ENCODE measurements around the gene ENPP3. TPM values are rescaled to one million over a fixed set of nuclear protein-coding genes. Genes with fewer than 3 reads are reported as not detected.
A peak's percentile ranks its signal among the peaks of the same experiment; 100 is the strongest.

ENPP3 gene
- total RNA-seq, 2 donors from 2014 or later, result not detected

DNA sequence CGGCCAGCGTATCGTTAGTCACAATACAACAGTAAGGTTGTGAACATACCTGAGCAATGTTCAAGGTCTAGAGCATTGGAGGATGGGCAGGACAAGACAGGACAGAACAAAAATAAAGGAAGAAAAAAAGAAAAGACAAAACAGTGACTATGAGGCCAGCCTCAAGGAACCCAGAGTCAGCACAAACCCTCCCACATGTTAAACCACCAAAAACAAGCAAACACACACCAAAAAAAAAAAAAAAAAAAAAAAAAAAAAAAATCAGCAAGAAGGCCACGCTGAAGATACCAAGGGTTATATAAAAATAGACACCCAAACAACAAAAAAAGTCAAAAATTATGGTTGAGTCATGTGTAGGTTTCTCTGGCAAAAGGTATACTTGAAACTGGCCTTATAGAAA, 21.8 kb upstream of the ENPP3 start:
- Mint-ChIP-seq H3K36me3 (ENCODE audit: low read depth) (peaks cover 31% of the 10 kb centered on the region), H3K27me3 (ENCODE audit: insufficient read depth) (no peaks in the 10 kb centered on the region), H3K9me3 (no peaks in the 10 kb centered on the region), H3K4me3 (no peak overlapping the region), H3K27ac (peak overlapping the region; percentile 24), H3K4me1 (no peaks in the 10 kb centered on the region)
- WGBS, 2 experiments (ENCODE audit: insufficient coverage in 1 of 2, insufficient read length in 1 of 2), result 98 to 100% methylated on average over 1 to 3 of the region's 4 CpGs
- no peak overlapping the region for H3K27ac ChIP-seq (ENCODE audit: low read depth, low read length)
- no peaks in the 10 kb centered on the region for H3K9me3 ChIP-seq (ENCODE audit: control insufficient read depth, low read length)
- H3K4me1 ChIP-seq (ENCODE audit: control insufficient read depth, insufficient read depth, low read length), result no peaks in the 10 kb centered on the region
- peaks cover 82% of the 10 kb centered on the region for H3K36me3 ChIP-seq (ENCODE audit: control insufficient read depth, insufficient read depth, low read length)
- TF ChIP-seq, protein P1, sequence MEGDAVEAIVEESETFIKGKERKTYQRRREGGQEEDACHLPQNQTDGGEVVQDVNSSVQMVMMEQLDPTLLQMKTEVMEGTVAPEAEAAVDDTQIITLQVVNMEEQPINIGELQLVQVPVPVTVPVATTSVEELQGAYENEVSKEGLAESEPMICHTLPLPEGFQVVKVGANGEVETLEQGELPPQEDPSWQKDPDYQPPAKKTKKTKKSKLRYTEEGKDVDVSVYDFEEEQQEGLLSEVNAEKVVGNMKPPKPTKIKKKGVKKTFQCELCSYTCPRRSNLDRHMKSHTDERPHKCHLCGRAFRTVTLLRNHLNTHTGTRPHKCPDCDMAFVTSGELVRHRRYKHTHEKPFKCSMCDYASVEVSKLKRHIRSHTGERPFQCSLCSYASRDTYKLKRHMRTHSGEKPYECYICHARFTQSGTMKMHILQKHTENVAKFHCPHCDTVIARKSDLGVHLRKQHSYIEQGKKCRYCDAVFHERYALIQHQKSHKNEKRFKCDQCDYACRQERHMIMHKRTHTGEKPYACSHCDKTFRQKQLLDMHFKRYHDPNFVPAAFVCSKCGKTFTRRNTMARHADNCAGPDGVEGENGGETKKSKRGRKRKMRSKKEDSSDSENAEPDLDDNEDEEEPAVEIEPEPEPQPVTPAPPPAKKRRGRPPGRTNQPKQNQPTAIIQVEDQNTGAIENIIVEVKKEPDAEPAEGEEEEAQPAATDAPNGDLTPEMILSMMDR (conservative IDR thresholded peaks at IDR 0.05), result no peak
- no peak overlapping the region for H3K4me3 ChIP-seq (ENCODE audit: low read length)
- DNase-seq, result no peak
- H3K27me3 ChIP-seq (ENCODE audit: control insufficient read depth, insufficient read depth, low read length, poor library complexity, severe bottlenecking), result no peaks in the 10 kb centered on the region
- H3K9ac ChIP-seq (ENCODE audit: extremely low read depth, low read length, poor library complexity, severe bottlenecking), result no peak overlapping the region

DNA sequence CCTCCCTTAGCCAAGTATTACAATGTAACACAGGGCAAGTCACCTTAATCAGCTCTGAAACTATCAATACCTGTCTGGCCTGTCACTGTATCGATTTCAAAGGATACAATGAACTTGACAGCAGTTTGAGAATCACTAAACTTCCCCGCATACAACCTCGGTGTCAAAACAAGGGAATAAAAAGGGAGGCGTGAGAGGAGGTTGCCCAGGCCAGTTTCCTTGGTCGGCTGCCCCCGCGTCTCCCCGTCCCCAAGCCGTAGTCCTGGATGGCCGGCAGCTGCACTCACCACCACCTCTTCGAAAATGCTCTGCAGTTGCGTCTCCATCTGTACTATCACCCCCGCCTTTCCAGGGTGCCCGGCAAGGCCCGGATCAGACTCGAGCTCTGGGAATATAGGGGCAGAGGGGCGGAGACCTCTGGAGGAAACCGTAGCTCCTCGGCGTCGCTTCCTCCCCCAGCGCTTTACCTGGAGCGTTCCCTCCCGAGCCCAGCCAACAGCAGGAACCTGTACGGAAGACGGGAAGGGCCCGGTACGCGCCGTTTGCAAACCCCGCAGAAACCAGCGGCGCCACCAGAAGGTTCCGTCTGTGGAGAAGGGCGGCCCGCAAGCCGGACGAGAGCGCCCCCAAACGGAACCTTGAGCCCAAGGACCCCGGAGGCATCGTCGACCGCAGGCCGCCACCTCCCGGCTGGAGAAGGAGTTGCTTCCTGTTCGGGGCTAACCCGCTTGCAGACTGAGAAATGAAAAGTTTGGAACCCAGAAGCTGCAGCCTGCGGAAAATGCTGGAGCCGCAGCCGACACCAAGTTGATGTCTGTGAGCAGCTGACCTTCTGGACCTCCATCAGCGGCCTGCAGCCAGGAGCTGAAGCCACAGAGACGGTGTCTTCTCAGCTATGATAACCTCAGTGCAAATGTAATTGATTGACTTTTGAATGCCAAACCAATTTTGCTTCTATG, 9.1 kb upstream of the ENPP3 start, which contains the start of gene MED23:
Gene MED23 (minus strand): TSS at position 519 of the 959 bp plus-strand sequence. CDS start 193 bp downstream, at position 326.
- TF ChIP-seq, protein P1 (conservative IDR thresholded peaks at IDR 0.05), result peak; percentile 99
- peak within 1 kb of the TSS; percentile 98 for H3K4me3 Mint-ChIP-seq
- H3K27me3 ChIP-seq (ENCODE audit: control insufficient read depth, insufficient read depth, low read length, poor library complexity, severe bottlenecking), result no peaks in the 10 kb centered on the region
- peak within 1 kb of the TSS; percentile 9 for H3K27ac ChIP-seq (ENCODE audit: low read depth, low read length)
- no peaks in the 10 kb centered on the region for H3K9me3 Mint-ChIP-seq
- peaks cover 2% of the 10 kb centered on the region for H3K4me1 Mint-ChIP-seq
- no peaks in the 10 kb centered on the region for H3K27me3 Mint-ChIP-seq (ENCODE audit: insufficient read depth)
- 1 to 2% methylated on average over 21 to 53 of the region's 53 CpGs for WGBS, 2 experiments (ENCODE audit: insufficient coverage in 1 of 2, insufficient read length in 1 of 2)
- no peaks in the 10 kb centered on the region for H3K4me1 ChIP-seq (ENCODE audit: control insufficient read depth, insufficient read depth, low read length)
- H3K36me3 Mint-ChIP-seq (ENCODE audit: low read depth), result peaks cover 9% of the 10 kb centered on the region
- no peaks in the 10 kb centered on the region for H3K9me3 ChIP-seq (ENCODE audit: control insufficient read depth, low read length)
- H3K27ac Mint-ChIP-seq, result peak within 1 kb of the TSS; percentile 98
- DNase-seq, result peak; percentile 99
- peak within 1 kb of the TSS; percentile 86 for H3K9ac ChIP-seq (ENCODE audit: extremely low read depth, low read length, poor library complexity, severe bottlenecking)
- peaks cover 30% of the 10 kb centered on the region for H3K36me3 ChIP-seq (ENCODE audit: control insufficient read depth, insufficient read depth, low read length)
- peak within 1 kb of the TSS; percentile 95 for H3K4me3 ChIP-seq (ENCODE audit: low read length)

DNA sequence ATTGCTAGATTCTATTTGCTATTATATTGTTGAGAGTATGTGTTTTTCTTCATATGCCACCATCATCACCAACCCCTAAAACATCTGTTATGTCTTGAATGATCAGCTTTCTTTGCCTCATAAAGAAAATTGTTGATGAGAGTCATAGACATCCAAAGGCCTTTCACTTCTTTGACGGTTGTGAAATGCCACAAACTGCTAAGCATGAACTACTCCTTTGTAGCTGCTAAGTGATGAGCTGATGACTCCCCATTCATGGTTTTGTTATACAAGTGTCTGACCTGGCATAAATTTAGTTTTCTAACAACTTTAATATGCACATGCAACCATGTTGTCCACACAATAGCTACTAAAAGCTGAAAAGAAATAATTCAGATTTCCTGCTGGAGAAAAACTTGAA, 8.4 kb upstream of the ENPP3 start:
- H3K27ac ChIP-seq (ENCODE audit: low read depth, low read length), result no peak overlapping the region

More for the DNA sequence above, 8.4 kb upstream of the ENPP3 start:
- H3K9ac ChIP-seq (ENCODE audit: extremely low read depth, low read length, poor library complexity, severe bottlenecking), result no peak overlapping the region
- H3K9me3 Mint-ChIP-seq, result no peaks in the 10 kb centered on the region
- TF ChIP-seq, protein P1 (conservative IDR thresholded peaks at IDR 0.05), result no peak
- H3K4me1 ChIP-seq (ENCODE audit: control insufficient read depth, insufficient read depth, low read length), result no peaks in the 10 kb centered on the region
- no peaks in the 10 kb centered on the region for H3K9me3 ChIP-seq (ENCODE audit: control insufficient read depth, low read length)
- peaks cover 4% of the 10 kb centered on the region for H3K36me3 Mint-ChIP-seq (ENCODE audit: low read depth)
- H3K4me1 Mint-ChIP-seq, result peaks cover 2% of the 10 kb centered on the region
- no peak overlapping the region for H3K27ac Mint-ChIP-seq
- no peak overlapping the region for H3K4me3 ChIP-seq (ENCODE audit: low read length)
- peak overlapping the region; percentile 98 for H3K4me3 Mint-ChIP-seq
- no peaks in the 10 kb centered on the region for H3K27me3 Mint-ChIP-seq (ENCODE audit: insufficient read depth)
- no peak for DNase-seq
- 88 to 92% methylated on average over 1 of the region's 1 CpG for WGBS, 2 experiments (ENCODE audit: insufficient coverage in 1 of 2, insufficient read length in 1 of 2)
- H3K36me3 ChIP-seq (ENCODE audit: control insufficient read depth, insufficient read depth, low read length), result peaks cover 23% of the 10 kb centered on the region
- H3K27me3 ChIP-seq (ENCODE audit: control insufficient read depth, insufficient read depth, low read length, poor library complexity, severe bottlenecking), result no peaks in the 10 kb centered on the region
